IMR-90 (cell line): Measurements from ENCODE around the gene EBP. TPM values are rescaled to one million over a fixed set of nuclear protein-coding genes. Genes with fewer than 3 reads are reported as not detected.

ENCODE experiments used
- ATAC-seq: fragments of 200-7000 bp; cut with Tn5 transposase; 2 replicates; pipeline ENCODE4 v1.9.1; 2020; ENCODE audit warnings: low read depth, mild to moderate bottlenecking, moderate library complexity
- BruUV-seq: library from RNA; stranded (reverse); fragments of 400-500 nt; replicated peaks from 2 replicates; lab custom pipeline; 2021; lab: Mats Ljungman, UMichigan
- CTCF ChIA-PET: fragments of 300-600 bp; formaldehyde crosslinking; extraction: SDS; loops from one replicate; lab custom pipeline; 2021; ENCODE audit warnings: antibody characterized with exemption; lab: Yijun Ruan, JAX
- POLR2A ChIA-PET: fragments of 300-600 bp; sonication (Branson Sonifier 250); formaldehyde crosslinking; loops from one replicate; lab custom pipeline; 2022; ENCODE audit warnings: antibody characterized with exemption; ENCODE audit not compliant: unreplicated experiment; lab: Charles Lee
- DNase-seq: peaks from one replicate; pipeline ENCODE4 v3.0.0; 2013
- H2AFZ ChIP-seq: replicated peaks from 2 replicates; pipeline ENCODE3; 2013; ENCODE audit warnings: low read length, mild to moderate bottlenecking; ENCODE audit not compliant: poor library complexity
- H2AK5ac ChIP-seq: 2 replicates; pipeline ENCODE4 v1.6.1; 2013; ENCODE audit warnings: low read depth, low read length, inconsistent platforms
- H2AK9ac ChIP-seq: replicated peaks from 2 replicates; pipeline ENCODE3; 2013; ENCODE audit warnings: mild to moderate bottlenecking, low read depth, low read length, moderate library complexity; ENCODE audit not compliant: poor library complexity
- H2BK120ac ChIP-seq: 2 replicates; pipeline ENCODE4 v1.6.1; 2013; ENCODE audit warnings: low read depth, low read length, inconsistent platforms
- H2BK15ac ChIP-seq: 3 replicates; pipeline ENCODE4 v1.6.1; 2013; ENCODE audit warnings: low read depth, low read length, inconsistent platforms
- H2BK20ac ChIP-seq: 2 replicates; pipeline ENCODE4 v1.6.1; 2013; ENCODE audit warnings: low read depth, mild to moderate bottlenecking, inconsistent platforms, low read length, moderate library complexity
- H2BK5ac ChIP-seq: 2 replicates; pipeline ENCODE4 v1.6.1; 2013; ENCODE audit warnings: mild to moderate bottlenecking, low read depth, low read length, inconsistent platforms; ENCODE audit not compliant: poor library complexity, severe bottlenecking
- H3K14ac ChIP-seq: replicated peaks from 2 replicates; pipeline ENCODE4 v1.6.1; 2013; ENCODE audit warnings: low read depth, low read length, inconsistent platforms
- H3K18ac ChIP-seq: 2 replicates; pipeline ENCODE4 v1.6.1; 2013; ENCODE audit warnings: low read depth, low read length, control low read depth
- H3K23ac ChIP-seq: 2 replicates; pipeline ENCODE4 v1.6.1; 2013; ENCODE audit warnings: low read depth, low read length, inconsistent platforms
- H3K27ac ChIP-seq: 2 replicates; pipeline ENCODE4 v1.5.1; 2013; ENCODE audit warnings: mild to moderate bottlenecking, control low read depth, low read length; ENCODE audit not compliant: insufficient read depth
- H3K27me3 ChIP-seq: 2 replicates; pipeline ENCODE4 v1.6.1; 2013; ENCODE audit warnings: low read length; ENCODE audit not compliant: control insufficient read depth, insufficient read depth
- H3K36me3 ChIP-seq: 2 replicates; pipeline ENCODE4 v1.6.1; 2013; ENCODE audit warnings: low read length, mixed read lengths; ENCODE audit not compliant: control insufficient read depth, insufficient read depth
- H3K4ac ChIP-seq: 2 replicates; pipeline ENCODE4 v1.6.1; 2013; ENCODE audit warnings: low read depth, low read length, inconsistent platforms
- H3K4me1 ChIP-seq: 2 replicates; pipeline ENCODE4 v1.6.1; 2013; ENCODE audit warnings: low read length, mixed read lengths; ENCODE audit not compliant: control insufficient read depth, insufficient read depth
- H3K4me2 ChIP-seq: 2 replicates; pipeline ENCODE4 v1.6.1; 2013; ENCODE audit warnings: low read depth, mild to moderate bottlenecking, control low read depth, low read length, moderate library complexity
- H3K4me3 ChIP-seq: 2 replicates; pipeline ENCODE4 v1.5.1; 2013; ENCODE audit warnings: low read depth, mild to moderate bottlenecking, control low read depth, low read length, moderate library complexity; ENCODE audit not compliant: insufficient read depth
- H3K56ac ChIP-seq: 2 replicates; pipeline ENCODE4 v1.6.1; 2013; ENCODE audit warnings: low read length, inconsistent platforms; ENCODE audit not compliant: insufficient read depth; ENCODE audit errors: extremely low read depth
- H3K79me1 ChIP-seq, 2 experiments: 2 replicates each; pipeline ENCODE4 v1.6.1; 2013; ENCODE audit warnings: low read length in 2 of 2, inconsistent platforms in 1 of 2, low read depth in 1 of 2
- H3K9ac ChIP-seq: 2 replicates; pipeline ENCODE4 v1.6.1; 2013; ENCODE audit warnings: low read depth, low read length, control low read depth
- H3K9me1 ChIP-seq: 2 replicates; pipeline ENCODE4 v1.6.1; 2013; ENCODE audit warnings: low read length, inconsistent platforms; ENCODE audit not compliant: insufficient read depth
- H3K9me3 ChIP-seq: 2 replicates; pipeline ENCODE4 v1.6.1; 2013; ENCODE audit warnings: low read length; ENCODE audit not compliant: control insufficient read depth, insufficient read depth
- H4K20me1 ChIP-seq: 2 replicates; pipeline ENCODE4 v1.6.1; 2013; ENCODE audit warnings: low read length, inconsistent platforms; ENCODE audit not compliant: insufficient read depth
- H4K5ac ChIP-seq: 2 replicates; pipeline ENCODE4 v1.6.1; 2013; ENCODE audit warnings: mild to moderate bottlenecking, low read depth, low read length, control low read depth
- H4K8ac ChIP-seq, 2 experiments: 2 replicates each; pipeline ENCODE4 v1.6.1; 2013; ENCODE audit warnings: low read depth in 2 of 2, low read length in 2 of 2, control low read depth in 1 of 2, inconsistent platforms in 1 of 2
- H4K91ac ChIP-seq: 2 replicates; pipeline ENCODE4 v1.6.1; 2013; ENCODE audit warnings: low read depth, low read length, inconsistent platforms; ENCODE audit not compliant: insufficient read depth
- BHLHE40 ChIP-seq: fragments of 150-350 bp; IDR thresholded peaks from 2 replicates; pipeline ENCODE4 v1.6.1; 2016; ENCODE audit warnings: mild to moderate bottlenecking, low read depth, low read length
- CEBPB ChIP-seq: IDR thresholded peaks from 2 replicates; pipeline ENCODE4 v1.6.1; 2012; ENCODE audit warnings: low read depth, low read length, improper control_type of control experiment
- CHD1 ChIP-seq: IDR thresholded peaks from 2 replicates; pipeline ENCODE4 v1.6.1; 2012; ENCODE audit warnings: low read depth, low read length, improper control_type of control experiment
- CTCF ChIP-seq: conservative IDR thresholded peaks from 2 replicates; pipeline ENCODE4 v1.5.1; 2012; ENCODE audit warnings: mild to moderate bottlenecking, low read depth, low read length, improper control_type of control experiment
- ELK1 ChIP-seq: fragments of 150-350 bp; IDR thresholded peaks from 2 replicates; pipeline ENCODE4 v1.6.1; 2016; ENCODE audit warnings: low read depth, mild to moderate bottlenecking, low read length, moderate library complexity, borderline replicate concordance
- FOS ChIP-seq: fragments of 150-350 bp; IDR thresholded peaks from 2 replicates; pipeline ENCODE4 v1.6.1; 2016; ENCODE audit warnings: low read depth, low read length
- MAFK ChIP-seq: IDR thresholded peaks from 2 replicates; pipeline ENCODE4 v1.6.1; 2012; ENCODE audit warnings: low read depth, low read length, improper control_type of control experiment
- MAZ ChIP-seq: IDR thresholded peaks from 2 replicates; pipeline ENCODE4 v1.6.1; 2012; ENCODE audit warnings: low read depth, mild to moderate bottlenecking, low read length, improper control_type of control experiment, moderate library complexity, borderline replicate concordance
- MXI1 ChIP-seq: IDR thresholded peaks from 2 replicates; pipeline ENCODE4 v1.6.1; 2012; ENCODE audit warnings: low read depth, mild to moderate bottlenecking, low read length, moderate library complexity, borderline replicate concordance
- NFE2L2 ChIP-seq: fragments of 150-350 bp; IDR thresholded peaks from 2 replicates; pipeline ENCODE4 v1.6.1; 2016; ENCODE audit warnings: low read depth, mild to moderate bottlenecking, low read length
- POLR2A ChIP-seq: IDR thresholded peaks from 2 replicates; pipeline ENCODE4 v1.6.1; 2012; ENCODE audit warnings: mild to moderate bottlenecking, low read depth, low read length
- RAD21 ChIP-seq: IDR thresholded peaks from 2 replicates; pipeline ENCODE4 v1.6.1; 2012; ENCODE audit warnings: low read length, improper control_type of control experiment
- RCOR1 ChIP-seq: IDR thresholded peaks from 2 replicates; pipeline ENCODE4 v1.6.1; 2012; ENCODE audit warnings: mild to moderate bottlenecking, low read length, improper control_type of control experiment; ENCODE audit not compliant: insufficient replicate concordance
- RFX5 ChIP-seq: IDR thresholded peaks from 2 replicates; pipeline ENCODE4 v1.8.0; 2012; ENCODE audit warnings: low read depth, mild to moderate bottlenecking, low read length, moderate library complexity
- SMC3 ChIP-seq: fragments of 150-350 bp; IDR thresholded peaks from 2 replicates; pipeline ENCODE4 v1.6.1; 2016; ENCODE audit warnings: low read depth, mild to moderate bottlenecking, antibody characterized with exemption, low read length, moderate library complexity
- USF2 ChIP-seq: fragments of 150-350 bp; IDR thresholded peaks from 2 replicates; pipeline ENCODE4 v1.6.1; 2017; ENCODE audit warnings: mild to moderate bottlenecking, antibody characterized with exemption, low read length, low read depth
- WGBS, 2 experiments: methylation state at CpG; one replicate each; pipeline versions ENCODE4 v1.1.5 to v1.1.7; 2013; ENCODE audit warnings: missing lambda C conversion rate in 2 of 2; ENCODE audit not compliant: insufficient read length in 1 of 2; ENCODE audit errors: extremely low coverage in 2 of 2; 5-methylcytosine and 5-hydroxymethylcytosine counted together
- dilution Hi-C: fragments of 300-500 bp; cut with HindIII; formaldehyde crosslinking; loops from one replicate; pipeline ENCODE4 v1.14.3; 2018; ENCODE audit warnings: low sequenced_read_pairs; ENCODE audit not compliant: unreplicated experiment
- in situ Hi-C: fragments of 300-500 bp; cut with MboI; formaldehyde crosslinking; loops from 3 replicates; pipeline ENCODE4 v1.14.3; 2019; ENCODE audit warnings: low sequenced_read_pairs, inconsistent platforms, mixed read lengths
- intact Hi-C: fragments of 100-400 bp; cut with micrococcal nuclease; formaldehyde crosslinking; loops from 2 replicates; pipeline ENCODE4 v1.10.0; 2022
- polyA plus RNA-seq, 3 experiments: library from polyadenylated mRNA; depleted of rRNA; stranded (reverse); fragments of >200 nt; gene quantifications; 2 replicates each; pipeline ENCODE4 v1.2.3, GENCODE V29; 2012; ENCODE audit warnings: low replicate concordance in 1 of 3
- total RNA-seq: library from RNA; depleted of rRNA; stranded (reverse); fragments of >200 nt; gene quantifications from 2 replicates; pipeline ENCODE4 v1.2.3, GENCODE V29; 2012

Gene EBP
- total and polyA plus RNA-seq, 2 of the 4 experiments (the other 2 are of a cell fraction) = 39.4 to 78.9 TPM

- H4K20me1 ChIP-seq = no peaks in the 10 kb centered on the region
- dilution Hi-C loops (no loop called here), in situ Hi-C loops (no loop called here), intact Hi-C loops (no loop called here)
- peaks cover 0 to 5% of the 10 kb centered on the region in 2 experiments; a peak in 2 of 4 replicates for H3K79me1 ChIP-seq
- peaks cover 28% of the 10 kb centered on the region for H3K36me3 ChIP-seq
- no peaks in the 10 kb centered on the region; the same call in 1 of the 2 replicates for H3K4me1 ChIP-seq
- no peak overlapping the region for H3K23ac ChIP-seq
- WGBS, 2 experiments = no CpG with 5 or more reads among the region's 4 CpGs
- no peak overlapping the region for H3K56ac ChIP-seq
- no peak overlapping the region for H3K14ac ChIP-seq
- H3K9me1 ChIP-seq = peaks cover 6% of the 10 kb centered on the region; the same call in 1 of the 2 replicates
- no peak overlapping the region for H2BK120ac ChIP-seq
- no peak overlapping the region for H2AFZ ChIP-seq
- H4K91ac ChIP-seq = no peak overlapping the region
- TF ChIP-seq RAD21 (no peak), NFE2L2 (peak; percentile 58; the same call in 1 of the 2 replicates), POLR2A (no peak), ELK1 (no peak), SMC3 (no peak), RCOR1 (no peak), CEBPB (peak; percentile 39; the same call in 1 of the 2 replicates), BHLHE40 (no peak), USF2 (no peak), RFX5 (no peak), CTCF (no peak), MXI1 (no peak), FOS (peak; percentile 16; the same call in 1 of the 2 replicates), MAFK (peak; percentile 18; the same call in 1 of the 2 replicates), MAZ (no peak), CHD1 (no peak)
- H3K18ac ChIP-seq = no peak overlapping the region
- ATAC-seq = peak; percentile 91
- CTCF ChIA-PET = interaction anchor here (1.1 kb wide), 1 partner anchor 27 kb away, joined by 3 read pairs; no protein-coding TSS in a partner anchor
- no peak overlapping the region for H3K4me3 ChIP-seq
- H3K4me2 ChIP-seq = no peak overlapping the region
- H3K9ac ChIP-seq = no peak overlapping the region
- no peak overlapping the region for H2AK9ac ChIP-seq
- no peak overlapping the region for H3K4ac ChIP-seq
- BruUV-seq = no TSS peak
- H3K27ac ChIP-seq = no peak overlapping the region
- H4K8ac ChIP-seq = no peak overlapping the region
- no peak overlapping the region for H2BK20ac ChIP-seq
- no peaks in the 10 kb centered on the region for H3K27me3 ChIP-seq
- DNase-seq = peak; percentile 87
- POLR2A ChIA-PET = no interaction called here
- peak overlapping the region; percentile 48 for H2BK5ac ChIP-seq
- no peak overlapping the region for H2BK15ac ChIP-seq
- H3K9me3 ChIP-seq = no peaks in the 10 kb centered on the region
- no peak overlapping the region for H2AK5ac ChIP-seq
- no peak overlapping the region for H4K5ac ChIP-seq
Measured at GRCh38 chrX:48558271-48558670, 36.7 kb downstream of the EBP start.
